HepG2 (cell line): ENCODE data around the gene VIM. TPM values are rescaled to one million over a fixed set of nuclear protein-coding genes. Genes with fewer than 3 reads are reported as not detected.

Experiments
- ATAC-seq: fragments of 200-7000 bp; cut with Tn5 transposase; 3 replicates; pipeline ENCODE4 v1.9.1; 2020; ENCODE audit warnings: mild to moderate bottlenecking, moderate library complexity
- BruUV-seq: library from RNA; stranded (reverse); fragments of 400-500 nt; replicated peaks from 2 replicates; lab custom pipeline; 2021; lab: Mats Ljungman, UMichigan
- CTCF ChIA-PET: fragments of 300-600 bp; formaldehyde crosslinking; extraction: SDS; loops from one replicate; lab custom pipeline; 2021; ENCODE audit warnings: low total read pairs, inconsistent platforms, low intra/inter-chr PET ratio; lab: Yijun Ruan, JAX
- POLR2A ChIA-PET: fragments of 350-600 bp; sonication (Branson Sonifier 250); formaldehyde crosslinking; loops from one replicate; lab custom pipeline; 2020; ENCODE audit warnings: antibody characterized with exemption, inconsistent platforms; lab: Yijun Ruan, JAX
- DNase-seq: peaks from one replicate; pipeline ENCODE4 v3.0.0-alpha.2; 2015; ENCODE audit warnings: low spot score
- FAIRE-seq: peaks from 3 replicates; lab custom pipeline; 2011; peaks lifted over from hg19 to GRCh38; lab: Jason Lieb, UNC
- H2AFZ ChIP-seq: one replicate; pipeline ENCODE4 v1.6.1; 2011; ENCODE audit warnings: low read length, inconsistent platforms
- H3K27ac ChIP-seq: fragments of 300-600 bp; 3 replicates; pipeline ENCODE4 v1.8.0; 2011; ENCODE audit warnings: mixed run types, mild to moderate bottlenecking, mixed read lengths, low read length, inconsistent platforms; ENCODE audit not compliant: insufficient read depth; ENCODE audit errors: extremely low read length
- H3K27me3 ChIP-seq, 2 experiments: fragments of 200-600 bp in 1 of 2; 2 replicates in 1 of 2; 3 replicates in 1 of 2; pipeline versions ENCODE4 v1.6.0 to v1.8.0; 2011; ENCODE audit warnings: low read length in 2 of 2, mild to moderate bottlenecking in 2 of 2, moderate library complexity in 2 of 2, inconsistent platforms in 1 of 2; ENCODE audit not compliant: insufficient read depth in 2 of 2, control insufficient read depth in 1 of 2
- H3K36me3 ChIP-seq, 2 experiments: fragments of 200-600 bp in 1 of 2; replicated peaks in 1 of 2; 2 replicates in 1 of 2; 3 replicates in 1 of 2; pipeline versions ENCODE4 v1.5.1 to v1.8.0; 2011; ENCODE audit warnings: low read length in 2 of 2, inconsistent platforms in 1 of 2; ENCODE audit not compliant: insufficient read depth in 2 of 2, control insufficient read depth in 1 of 2
- H3K4me1 ChIP-seq: 2 replicates; pipeline ENCODE4 v1.5.1; 2012; ENCODE audit warnings: low read length, inconsistent platforms; ENCODE audit not compliant: insufficient read depth
- H3K4me2 ChIP-seq: 2 replicates; pipeline ENCODE4 v1.6.0; 2011; ENCODE audit warnings: low read depth, low read length, inconsistent platforms
- H3K4me3 ChIP-seq, 3 experiments: fragments of 200-600 bp in 1 of 3; sonication (generic), shearing (Covaris generic) in 1 of 3; replicated peaks in 1 of 3; 2 replicates each; pipeline ENCODE4 v1.5.1; 2011 to 2016; ENCODE audit warnings: low read length in 3 of 3, inconsistent platforms in 2 of 3, low read depth in 2 of 3, mild to moderate bottlenecking in 2 of 3, control low read depth in 1 of 3, mixed read lengths in 1 of 3; ENCODE audit not compliant: insufficient read depth in 1 of 3
- H3K79me2 ChIP-seq: one replicate; pipeline ENCODE4 v1.6.1; 2011; ENCODE audit warnings: low read length, inconsistent platforms; ENCODE audit not compliant: insufficient read depth
- H3K9ac ChIP-seq: 2 replicates; pipeline ENCODE4 v1.6.0; 2011; ENCODE audit warnings: mild to moderate bottlenecking, low read depth, low read length, inconsistent platforms; ENCODE audit not compliant: insufficient read depth
- H3K9me3 ChIP-seq: 2 replicates; pipeline ENCODE4 v1.5.1; 2012; ENCODE audit warnings: mild to moderate bottlenecking, low read length
- H4K20me1 ChIP-seq: 2 replicates; pipeline ENCODE4 v1.6.0; 2011; ENCODE audit warnings: inconsistent platforms, mild to moderate bottlenecking, low read length, moderate library complexity; ENCODE audit not compliant: insufficient read depth
- ATM ChIP-seq: fragments of 450-650 bp; IDR thresholded peaks from 2 replicates; pipeline ENCODE4 v1.7.1; 2017; ENCODE audit warnings: mild to moderate bottlenecking, borderline replicate concordance
- JARID2 ChIP-seq: sonication (generic); formaldehyde crosslinking; IDR thresholded peaks from 2 replicates; pipeline ENCODE4 v1.8.1; 2023; ENCODE audit warnings: missing genetic modification reagents, inconsistent platforms; ENCODE audit not compliant: insufficient replicate concordance
- KDM3A ChIP-seq: IDR thresholded peaks from 2 replicates; pipeline ENCODE4 v1.6.1; 2018; ENCODE audit warnings: low read depth, missing compliant biosample characterization
- NBN ChIP-seq: fragments of 450-650 bp; conservative IDR thresholded peaks from 2 replicates; pipeline ENCODE4 v1.6.1; 2017
- NPAS2 ChIP-seq: sonication (generic); formaldehyde crosslinking; IDR thresholded peaks from 2 replicates; pipeline ENCODE4 v1.8.0; 2022; ENCODE audit warnings: mild to moderate bottlenecking, missing genetic modification reagents, borderline replicate concordance
- NR1H2 ChIP-seq: sonication (generic); formaldehyde crosslinking; IDR thresholded peaks from 2 replicates; pipeline ENCODE4 v1.8.1; 2022; ENCODE audit warnings: low read depth, missing genetic modification reagents, borderline replicate concordance
- PHF20 ChIP-seq: sonication (generic); formaldehyde crosslinking; IDR thresholded peaks from 2 replicates; pipeline ENCODE4 v1.5.0; 2020; ENCODE audit warnings: mild to moderate bottlenecking, missing genetic modification reagents
- SMAD1 ChIP-seq: sonication (generic); formaldehyde crosslinking; IDR thresholded peaks from 2 replicates; pipeline ENCODE4 v1.4.0; 2020; ENCODE audit warnings: missing genetic modification reagents, low read depth, mild to moderate bottlenecking, borderline replicate concordance
- ZNF563 ChIP-seq: sonication (generic); formaldehyde crosslinking; IDR thresholded peaks from 2 replicates; pipeline ENCODE4 v1.8.0; 2022; ENCODE audit warnings: mild to moderate bottlenecking, moderate library complexity, missing genetic modification reagents
- ZNF891 ChIP-seq: sonication (generic); formaldehyde crosslinking; IDR thresholded peaks from 2 replicates; pipeline ENCODE4 v1.5.0; 2020; ENCODE audit warnings: mild to moderate bottlenecking, missing genetic modification reagents
- WGBS: methylation state at CpG from one replicate; pipeline ENCODE4 v1.1.6; 2017; ENCODE audit warnings: low lambda C conversion rate; 5-methylcytosine and 5-hydroxymethylcytosine counted together
- in situ Hi-C: cut with HindIII; loops from 2 replicates; pipeline ENCODE4 v1.10.0; 2017; ENCODE audit warnings: low pct_unique_long_range_greater_than_20kb; ENCODE audit not compliant: extremely low pct_ligation_motif_present
- intact Hi-C: fragments of 100-400 bp; cut with micrococcal nuclease; formaldehyde crosslinking; loops from one replicate; pipeline ENCODE4 v1.10.0; 2022; ENCODE audit not compliant: unreplicated experiment
- polyA plus RNA-seq, 8 experiments: library from polyadenylated mRNA; depleted of rRNA in 3 of 8; stranded (reverse) in 7 of 8; unstranded in 1 of 8; fragments of >200 nt; fragmentation: Illumina TruSeq in 4 of 8; extraction: Trizol in 4 of 8; gene quantifications; 2 replicates each; pipeline versions ENCODE4 v1.2.1 to v1.2.3, GENCODE V29; 2011 to 2016; ENCODE audit warnings: low read depth in 4 of 8, missing spikeins in 1 of 8, mixed read lengths in 1 of 8; ENCODE audit not compliant: insufficient read depth in 1 of 8
- total RNA-seq, 5 experiments: library from RNA; depleted of rRNA; stranded (reverse); fragments of >200 nt; fragmentation: Illumina TruSeq; extraction: Trizol; gene quantifications; 2 replicates each; pipeline ENCODE4 v1.2.3, GENCODE V29; 2016; ENCODE audit warnings: low read depth in 1 of 5
- TF ChIP-seq, protein P1 (sequence below): sonication (generic); formaldehyde crosslinking; IDR thresholded peaks from 2 replicates; pipeline ENCODE4 v1.5.0; 2020; ENCODE audit warnings: mild to moderate bottlenecking, low read depth, missing genetic modification reagents, borderline replicate concordance
- TF ChIP-seq, protein P2 (sequence below): sonication (generic); IDR thresholded peaks from 2 replicates; pipeline ENCODE4 v1.6.1; 2016; ENCODE audit warnings: low read depth, borderline replicate concordance
- TF ChIP-seq, protein P3 (sequence below): sonication (generic); formaldehyde crosslinking; IDR thresholded peaks from 2 replicates; pipeline ENCODE4 v1.5.0; 2020; ENCODE audit warnings: mild to moderate bottlenecking, missing genetic modification reagents

VIM gene
- total and polyA plus RNA-seq, 2 of the 13 experiments (the other 11 are each of a cell fraction or from before 2014, with no cell fraction given): not detected

DNA sequence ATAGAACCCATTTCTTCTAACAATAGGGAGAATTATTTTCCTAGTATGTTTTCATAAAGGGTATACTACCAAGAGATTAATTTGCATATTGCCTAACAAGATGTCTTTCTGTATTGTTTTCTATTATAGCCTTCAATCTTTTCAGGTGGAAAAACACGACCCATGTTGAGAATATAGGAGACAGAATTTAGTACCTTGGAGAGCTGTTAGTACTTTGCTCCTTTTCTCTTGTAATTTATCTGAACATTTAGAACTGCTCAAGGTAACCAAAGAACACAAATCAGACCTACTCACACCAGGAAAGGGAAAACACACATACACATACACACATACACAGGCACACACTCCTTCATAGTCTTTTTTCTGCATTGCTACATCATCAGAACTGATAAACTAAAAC is 18.7 kb upstream of the VIM start:
- in situ Hi-C loops (no loop called here), intact Hi-C loops (no loop called here)
- no peaks in the 10 kb centered on the region for H4K20me1 ChIP-seq
- no TSS peak for BruUV-seq
- CTCF ChIA-PET: no interaction called here
- DNase-seq: no peak
- H3K4me1 ChIP-seq: no peaks in the 10 kb centered on the region; the same call in 1 of the 2 replicates
- H3K9ac ChIP-seq: no peak overlapping the region
- TF ChIP-seq, protein P1, sequence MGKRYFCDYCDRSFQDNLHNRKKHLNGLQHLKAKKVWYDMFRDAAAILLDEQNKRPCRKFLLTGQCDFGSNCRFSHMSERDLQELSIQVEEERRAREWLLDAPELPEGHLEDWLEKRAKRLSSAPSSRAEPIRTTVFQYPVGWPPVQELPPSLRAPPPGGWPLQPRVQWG: no peak
- TF ChIP-seq JARID2 (CRISPR knock-in tag) (no peak), ZNF891 (CRISPR knock-in tag) (no peak), ZNF563 (CRISPR knock-in tag) (no peak), NBN (no peak), KDM3A (no peak), SMAD1 (no peak), ATM (no peak), NPAS2 (CRISPR knock-in tag) (no peak), PHF20 (CRISPR knock-in tag) (no peak), NR1H2 (no peak)
- TF ChIP-seq, protein P2, sequence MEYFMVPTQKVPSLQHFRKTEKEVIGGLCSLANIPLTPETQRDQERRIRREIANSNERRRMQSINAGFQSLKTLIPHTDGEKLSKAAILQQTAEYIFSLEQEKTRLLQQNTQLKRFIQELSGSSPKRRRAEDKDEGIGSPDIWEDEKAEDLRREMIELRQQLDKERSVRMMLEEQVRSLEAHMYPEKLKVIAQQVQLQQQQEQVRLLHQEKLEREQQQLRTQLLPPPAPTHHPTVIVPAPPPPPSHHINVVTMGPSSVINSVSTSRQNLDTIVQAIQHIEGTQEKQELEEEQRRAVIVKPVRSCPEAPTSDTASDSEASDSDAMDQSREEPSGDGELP: no peak
- TF ChIP-seq, protein P3, sequence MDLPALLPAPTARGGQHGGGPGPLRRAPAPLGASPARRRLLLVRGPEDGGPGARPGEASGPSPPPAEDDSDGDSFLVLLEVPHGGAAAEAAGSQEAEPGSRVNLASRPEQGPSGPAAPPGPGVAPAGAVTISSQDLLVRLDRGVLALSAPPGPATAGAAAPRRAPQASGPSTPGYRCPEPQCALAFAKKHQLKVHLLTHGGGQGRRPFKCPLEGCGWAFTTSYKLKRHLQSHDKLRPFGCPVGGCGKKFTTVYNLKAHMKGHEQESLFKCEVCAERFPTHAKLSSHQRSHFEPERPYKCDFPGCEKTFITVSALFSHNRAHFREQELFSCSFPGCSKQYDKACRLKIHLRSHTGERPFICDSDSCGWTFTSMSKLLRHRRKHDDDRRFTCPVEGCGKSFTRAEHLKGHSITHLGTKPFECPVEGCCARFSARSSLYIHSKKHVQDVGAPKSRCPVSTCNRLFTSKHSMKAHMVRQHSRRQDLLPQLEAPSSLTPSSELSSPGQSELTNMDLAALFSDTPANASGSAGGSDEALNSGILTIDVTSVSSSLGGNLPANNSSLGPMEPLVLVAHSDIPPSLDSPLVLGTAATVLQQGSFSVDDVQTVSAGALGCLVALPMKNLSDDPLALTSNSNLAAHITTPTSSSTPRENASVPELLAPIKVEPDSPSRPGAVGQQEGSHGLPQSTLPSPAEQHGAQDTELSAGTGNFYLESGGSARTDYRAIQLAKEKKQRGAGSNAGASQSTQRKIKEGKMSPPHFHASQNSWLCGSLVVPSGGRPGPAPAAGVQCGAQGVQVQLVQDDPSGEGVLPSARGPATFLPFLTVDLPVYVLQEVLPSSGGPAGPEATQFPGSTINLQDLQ (CRISPR knock-in tag): no peak
- FAIRE-seq: no peak
- H3K79me2 ChIP-seq: no peaks in the 10 kb centered on the region
- H3K36me3 ChIP-seq: no peaks in the 10 kb centered on the region
- ATAC-seq: no peak
- WGBS: 0% methylated on average over 1 of the region's 1 CpG
- no peaks in the 10 kb centered on the region for H3K27me3 ChIP-seq
- no peaks in the 10 kb centered on the region for H3K9me3 ChIP-seq
- H3K27ac ChIP-seq: no peak overlapping the region
- no peak overlapping the region for H3K4me3 ChIP-seq
- no peak overlapping the region for H2AFZ ChIP-seq
- H3K4me2 ChIP-seq: no peak overlapping the region
- POLR2A ChIA-PET: no interaction called here
